Ishikawa (cell line): Measurements from ENCODE around the gene C14orf180.

Source experiments
- CEBPB ChIP-seq: IDR thresholded peaks from 2 replicates; pipeline ENCODE4 v1.6.1; 2012
- CREB1 ChIP-seq: IDR thresholded peaks from 2 replicates; pipeline ENCODE4 v1.6.1; 2012; ENCODE audit warnings: low read depth
- EP300 ChIP-seq: IDR thresholded peaks from 2 replicates; pipeline ENCODE4 v1.6.1; 2012; ENCODE audit warnings: borderline replicate concordance
- NFIC ChIP-seq: IDR thresholded peaks from 2 replicates; pipeline ENCODE4 v1.6.1; 2012
- RAD21 ChIP-seq: IDR thresholded peaks from 2 replicates; pipeline ENCODE4 v1.6.1; 2012; ENCODE audit warnings: low read depth
- REST ChIP-seq: IDR thresholded peaks from 2 replicates; pipeline ENCODE4 v1.6.1; 2012; ENCODE audit warnings: low read depth, mild to moderate bottlenecking
- TAF1 ChIP-seq: IDR thresholded peaks from 2 replicates; pipeline ENCODE4 v1.6.1; 2012; ENCODE audit warnings: low read depth, mild to moderate bottlenecking
- TCF12 ChIP-seq: IDR thresholded peaks from 2 replicates; pipeline ENCODE4 v1.6.1; 2012; ENCODE audit warnings: low read depth
- YY1 ChIP-seq: IDR thresholded peaks from 2 replicates; pipeline ENCODE4 v1.6.1; 2012; ENCODE audit warnings: low read depth

GRCh38 chr14:104634886-104635570 lies 55.5 kb downstream of the C14orf180 start:
- TF ChIP-seq TCF12 (no peak), RAD21 (no peak), EP300 (no peak), TAF1 (no peak), NFIC (no peak), REST (no peak), YY1 (no peak), CEBPB (no peak), CREB1 (no peak)
